Stimulated activated naive B cell treated with anti-CD40 and anti-IgM and Interleukin-4, amounts not matched to agents 10 μg/mL and 1 μg/mL and 100 μg/mL, for 72 hours (primary cell): ENCODE measurements around the gene AXL.
"Not testable (repeated sequence)": the region's sequence is repeated elsewhere in the genome, so short reads cannot be mapped to it uniquely, and the experiment has no call there.

Source experiments
- ATAC-seq, 2 donors: fragments of 150-1000 bp; cut with Tn5 transposase; replicated peaks; 2 replicates each; pipeline ENCODE4 v1.10.0; 2021; ENCODE audit warnings: moderate library complexity in 1 of 2
- DNase-seq: peaks from one replicate; pipeline ENCODE4 v3.0.0; 2021
- H3K27ac Mint-ChIP-seq: one replicate; pipeline ENCODE4 v1.8.0; 2022; ENCODE audit warnings: mild to moderate bottlenecking, mixed read lengths
- H3K27me3 Mint-ChIP-seq, 2 donors: one replicate each; pipeline ENCODE4 v1.8.0; 2022; ENCODE audit warnings: mixed read lengths in 2 of 2
- H3K36me3 Mint-ChIP-seq, 2 donors: one replicate each; pipeline ENCODE4 v1.8.0; 2022; ENCODE audit warnings: mixed read lengths in 2 of 2, mild to moderate bottlenecking in 1 of 2
- H3K4me1 Mint-ChIP-seq, 2 donors: one replicate each; pipeline ENCODE4 v1.8.0; 2022; ENCODE audit warnings: mixed read lengths in 2 of 2, mild to moderate bottlenecking in 1 of 2
- H3K4me3 Mint-ChIP-seq, 2 donors: one replicate each; pipeline ENCODE4 v1.8.0; 2022; ENCODE audit warnings: mild to moderate bottlenecking in 2 of 2, mixed read lengths in 2 of 2, moderate library complexity in 1 of 2
- H3K9me3 Mint-ChIP-seq, 2 donors: one replicate each; pipeline ENCODE4 v1.8.0; 2022; ENCODE audit warnings: mixed read lengths in 2 of 2, mild to moderate bottlenecking in 1 of 2

The AXL gene

GRCh38 chr19:41195675-41196497, 23.1 kb upstream of the AXL start:
- peaks cover 10 to 18% of the 10 kb centered on the region in 2 donors for H3K4me1 Mint-ChIP-seq
- no peaks in the 10 kb centered on the region for H3K9me3 Mint-ChIP-seq
- DNase-seq (no peak), ATAC-seq (peak; percentile 27 to 77)
- no peak overlapping the region for H3K4me3 Mint-ChIP-seq
- H3K27ac Mint-ChIP-seq, result no peak overlapping the region
- peaks cover 47 to 73% of the 10 kb centered on the region in 2 donors for H3K27me3 Mint-ChIP-seq
- no peaks in the 10 kb centered on the region for H3K36me3 Mint-ChIP-seq

GRCh38 chr19:41198559-41198958, 20.5 kb upstream of the AXL start:
- no peak for ATAC-seq
- Mint-ChIP-seq H3K9me3 (no peaks in the 10 kb centered on the region), H3K27me3 (peaks cover 32 to 50% of the 10 kb centered on the region in 2 donors), H3K4me1 (peaks cover 0 to 11% of the 10 kb centered on the region in 2 donors), H3K27ac (no peak overlapping the region), H3K36me3 (no peaks in the 10 kb centered on the region), H3K4me3 (no peak overlapping the region)
- no peak for DNase-seq

GRCh38 chr19:41203371-41203770, 15.7 kb upstream of the AXL start:
- Mint-ChIP-seq H3K4me3 (no peak overlapping the region), H3K9me3 (no peaks in the 10 kb centered on the region), H3K36me3 (no peaks in the 10 kb centered on the region), H3K4me1 (peaks cover 2 to 5% of the 10 kb centered on the region in 2 donors), H3K27ac (no peak overlapping the region), H3K27me3 (peaks cover 6 to 8% of the 10 kb centered on the region in 2 donors)
- DNase-seq (no peak), ATAC-seq (no peak)

- not testable (repeated sequence) for H3K27me3 Mint-ChIP-seq, H3K9me3 Mint-ChIP-seq, H3K4me3 Mint-ChIP-seq, H3K36me3 Mint-ChIP-seq, H3K27ac Mint-ChIP-seq, H3K4me1 Mint-ChIP-seq
- DNase-seq (peak; percentile 67), ATAC-seq (peak; percentile 99)
These were observed 14.7 kb upstream of the AXL start for GRCh38 chr19:41204338-41204737.

GRCh38 chr19:41205995-41206394, 13.0 kb upstream of the AXL start:
- H3K9me3 Mint-ChIP-seq, result no peaks in the 10 kb centered on the region
- ATAC-seq (no peak), DNase-seq (no peak)
- H3K27ac Mint-ChIP-seq, result peak overlapping the region; percentile 27
- H3K27me3 Mint-ChIP-seq, result no peaks in the 10 kb centered on the region
- peaks cover 2 to 5% of the 10 kb centered on the region in 2 donors for H3K4me1 Mint-ChIP-seq
- H3K4me3 Mint-ChIP-seq, result no peak overlapping the region
- no peaks in the 10 kb centered on the region for H3K36me3 Mint-ChIP-seq

GRCh38 chr19:41206456-41206855, 12.6 kb upstream of the AXL start:
- peak overlapping the region; percentile 27 for H3K27ac Mint-ChIP-seq
- no peaks in the 10 kb centered on the region for H3K9me3 Mint-ChIP-seq
- H3K27me3 Mint-ChIP-seq, result no peaks in the 10 kb centered on the region
- H3K4me1 Mint-ChIP-seq, result peaks cover 2 to 5% of the 10 kb centered on the region in 2 donors
- H3K4me3 Mint-ChIP-seq, result no peak overlapping the region
- ATAC-seq (no peak), DNase-seq (no peak)
- no peaks in the 10 kb centered on the region for H3K36me3 Mint-ChIP-seq

- Mint-ChIP-seq H3K27me3 (no peaks in the 10 kb centered on the region), H3K27ac (no peak overlapping the region), H3K4me1 (peaks cover 2 to 5% of the 10 kb centered on the region in 2 donors), H3K36me3 (no peaks in the 10 kb centered on the region), H3K4me3 (no peak overlapping the region), H3K9me3 (no peaks in the 10 kb centered on the region)
- no peak for ATAC-seq
- DNase-seq, result no peak
These were observed 11.9 kb upstream of the AXL start for GRCh38 chr19:41206926-41207750.

- no peaks in the 10 kb centered on the region for H3K9me3 Mint-ChIP-seq
- DNase-seq (no peak), ATAC-seq (no peak)
- H3K27ac Mint-ChIP-seq, result no peak overlapping the region
- H3K36me3 Mint-ChIP-seq, result no peaks in the 10 kb centered on the region
- peaks cover 19 to 33% of the 10 kb centered on the region in 2 donors for H3K27me3 Mint-ChIP-seq
- H3K4me3 Mint-ChIP-seq, result no peak overlapping the region
- peaks cover 6 to 8% of the 10 kb centered on the region in 2 donors for H3K4me1 Mint-ChIP-seq
These were observed 4.9 kb upstream of the AXL start for GRCh38 chr19:41214161-41214560.

GRCh38 chr19:41217741-41218140, 1.3 kb upstream of the AXL start:
- ATAC-seq (no peak), DNase-seq (no peak)
- Mint-ChIP-seq H3K27ac (no peak overlapping the region), H3K36me3 (no peaks in the 10 kb centered on the region), H3K27me3 (peaks cover 42 to 64% of the 10 kb centered on the region in 2 donors), H3K4me3 (no peak overlapping the region), H3K4me1 (peaks cover 6 to 8% of the 10 kb centered on the region in 2 donors), H3K9me3 (no peaks in the 10 kb centered on the region)

- ATAC-seq (no peak), DNase-seq (no peak)
- Mint-ChIP-seq H3K4me3 (peak overlapping the region in 1 of 2 donors; percentile 10), H3K36me3 (no peaks in the 10 kb centered on the region), H3K4me1 (peaks cover 8% of the 10 kb centered on the region in 2 donors), H3K27ac (peak overlapping the region; percentile 10), H3K27me3 (peaks cover 47 to 69% of the 10 kb centered on the region in 2 donors), H3K9me3 (no peaks in the 10 kb centered on the region)
These were observed 791 bp upstream of the AXL start for GRCh38 chr19:41218249-41218614.

GRCh38 chr19:41219924-41220567, 1.0 kb downstream of the AXL start:
- Mint-ChIP-seq H3K36me3 (no peaks in the 10 kb centered on the region), H3K4me1 (peaks cover 8 to 11% of the 10 kb centered on the region in 2 donors), H3K4me3 (no peak overlapping the region), H3K9me3 (no peaks in the 10 kb centered on the region), H3K27me3 (peaks cover 59 to 87% of the 10 kb centered on the region in 2 donors), H3K27ac (peak overlapping the region; percentile 32)
- DNase-seq (no peak), ATAC-seq (no peak)

GRCh38 chr19:41220811-41221210, 1.8 kb downstream of the AXL start:
- Mint-ChIP-seq H3K36me3 (no peaks in the 10 kb centered on the region), H3K4me1 (peaks cover 12 to 14% of the 10 kb centered on the region in 2 donors), H3K27ac (no peak overlapping the region), H3K9me3 (no peaks in the 10 kb centered on the region), H3K27me3 (peaks cover 66 to 93% of the 10 kb centered on the region in 2 donors), H3K4me3 (no peak overlapping the region)
- ATAC-seq (no peak), DNase-seq (no peak)

- H3K27ac Mint-ChIP-seq, result no peak overlapping the region
- DNase-seq, result no peak
These were observed 2.6 kb downstream of the AXL start for GRCh38 chr19:41221514-41222205.

GRCh38 chr19:41222240-41222639, 3.2 kb downstream of the AXL start:
- Mint-ChIP-seq H3K36me3 (no peaks in the 10 kb centered on the region), H3K9me3 (no peaks in the 10 kb centered on the region), H3K27me3 (peaks cover 65 to 88% of the 10 kb centered on the region in 2 donors), H3K4me3 (no peak overlapping the region), H3K27ac (no peak overlapping the region), H3K4me1 (peaks cover 13 to 16% of the 10 kb centered on the region in 2 donors)
- no peak for ATAC-seq
- DNase-seq, result no peak

More at GRCh38 chr19:41221514-41222205, 2.6 kb downstream of the AXL start:
- ATAC-seq, result no peak
- Mint-ChIP-seq H3K36me3 (no peaks in the 10 kb centered on the region), H3K9me3 (no peaks in the 10 kb centered on the region), H3K27me3 (peaks cover 70 to 90% of the 10 kb centered on the region in 2 donors), H3K4me3 (no peak overlapping the region), H3K4me1 (peaks cover 13 to 16% of the 10 kb centered on the region in 2 donors)
